Fibroblast of gingiva (primary cell): ENCODE measurements around the gene FAM72A.
"Not testable (repeated sequence)": the region's sequence is repeated elsewhere in the genome, so short reads cannot be mapped to it uniquely, and the experiment has no call there.

ENCODE experiments used
- DNase-seq: peaks from one replicate; pipeline ENCODE4 v3.0.0-alpha.2; 2011; ENCODE audit warnings: low read depth

FAM72A gene

DNA sequence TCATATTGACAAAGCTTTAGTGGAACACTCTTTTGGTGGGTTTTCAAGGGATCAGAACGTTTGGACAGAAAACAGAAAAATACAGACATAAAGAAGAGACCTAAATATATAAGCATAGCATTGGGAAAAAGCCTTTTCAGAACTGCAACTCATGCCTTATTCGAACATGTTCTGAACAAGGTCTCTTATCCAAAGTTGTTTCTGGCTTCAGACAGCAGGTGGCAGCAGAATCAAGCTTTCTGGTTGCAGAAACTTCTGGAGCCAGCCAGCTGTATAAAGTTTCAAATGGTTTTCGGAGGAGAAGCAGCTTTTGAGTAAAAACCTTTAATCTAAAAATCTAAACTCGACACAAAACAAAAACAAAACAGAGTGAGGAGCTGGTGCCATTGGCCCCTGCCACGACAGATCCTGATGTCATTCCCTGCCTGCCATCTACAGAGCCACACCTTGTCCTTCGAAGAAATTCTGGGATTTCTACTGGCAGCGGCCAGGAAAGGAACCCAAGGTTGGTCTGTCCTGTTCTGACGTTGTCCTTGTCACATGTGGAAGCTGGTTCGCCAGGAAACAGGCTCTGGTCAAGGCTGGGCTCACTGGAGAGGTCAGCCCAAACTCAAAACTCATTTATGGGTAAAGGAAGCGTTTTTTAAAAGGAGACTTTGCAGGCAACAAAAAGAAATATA is 35.1 kb downstream of the FAM72A start:
- not testable (repeated sequence) for DNase-seq

DNA sequence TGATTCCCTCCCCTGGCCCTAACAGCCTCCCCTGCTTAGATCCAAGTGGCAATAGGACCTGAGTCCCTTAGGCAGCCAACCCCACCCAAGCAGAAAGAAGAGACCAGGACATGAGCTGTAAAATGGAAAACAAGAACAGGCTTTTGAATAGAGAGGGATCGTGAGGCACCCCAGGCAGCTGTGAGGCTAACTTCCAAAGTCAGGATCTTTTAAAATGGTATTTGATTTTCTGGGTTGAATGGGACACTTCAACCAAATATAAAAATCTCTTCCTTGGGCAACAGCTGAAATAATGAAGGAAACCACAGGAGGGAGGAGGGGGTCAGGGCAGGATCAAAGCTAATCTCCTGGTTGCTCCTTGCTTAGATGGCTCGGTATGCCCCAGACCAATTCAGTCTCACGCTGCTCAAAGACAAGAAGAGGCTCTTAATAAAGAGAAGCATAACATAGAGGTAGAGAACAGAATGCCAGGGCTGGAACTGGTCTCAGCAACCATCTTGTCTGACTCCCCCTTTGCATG is 56.8 kb downstream of the FAM72A start:
- DNase-seq = no peak

DNA sequence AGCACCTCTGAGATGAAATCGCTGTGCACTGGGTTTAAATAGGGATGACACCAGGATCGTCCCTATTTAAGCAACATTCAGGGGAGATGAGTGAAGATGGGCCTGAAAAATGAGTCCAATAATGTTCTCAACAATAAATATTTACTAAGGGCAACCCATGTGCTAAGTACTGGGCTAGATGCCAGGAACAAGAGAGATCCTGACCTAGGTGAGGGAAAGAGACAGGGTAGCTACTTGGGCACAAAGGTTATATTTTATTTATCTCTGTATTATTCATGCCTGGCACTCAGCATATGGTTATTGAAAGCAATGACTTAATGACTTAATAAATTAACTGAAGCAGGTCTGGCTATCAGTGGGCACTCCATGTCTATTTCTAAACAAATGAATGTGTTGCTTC is 58.0 kb downstream of the FAM72A start:
- DNase-seq = no peak

DNA sequence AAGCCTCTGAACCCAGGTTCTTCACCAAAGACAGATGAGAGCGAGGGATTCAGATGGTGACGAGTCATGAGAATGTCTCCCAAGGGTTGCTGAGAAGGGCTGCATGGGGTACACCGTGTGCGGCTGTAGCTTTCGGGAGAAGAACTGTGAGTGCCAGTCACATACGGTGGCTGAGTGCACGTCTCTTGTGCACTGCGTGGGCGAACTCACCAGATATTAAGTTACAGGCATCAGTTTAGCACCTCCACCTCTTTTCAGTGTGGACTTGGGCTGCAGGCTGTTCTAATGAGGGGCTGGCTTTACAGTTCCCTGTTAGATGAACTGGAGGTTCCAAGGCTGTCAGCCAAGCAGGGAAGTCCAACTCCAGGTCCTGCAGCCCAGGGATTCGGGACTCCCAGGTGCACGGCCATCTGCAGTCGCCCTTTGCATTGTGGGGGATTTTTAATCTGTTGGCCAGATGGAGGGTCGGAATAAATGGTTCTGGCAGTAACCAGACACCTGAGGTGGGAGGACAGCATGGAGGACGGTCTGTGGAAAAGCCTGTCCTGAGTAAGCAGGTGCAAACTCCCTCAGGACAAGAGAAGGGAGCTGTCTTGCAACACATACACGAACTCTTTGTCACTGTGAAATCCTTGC is 59.0 kb downstream of the FAM72A start:
- DNase-seq = no peak

DNA sequence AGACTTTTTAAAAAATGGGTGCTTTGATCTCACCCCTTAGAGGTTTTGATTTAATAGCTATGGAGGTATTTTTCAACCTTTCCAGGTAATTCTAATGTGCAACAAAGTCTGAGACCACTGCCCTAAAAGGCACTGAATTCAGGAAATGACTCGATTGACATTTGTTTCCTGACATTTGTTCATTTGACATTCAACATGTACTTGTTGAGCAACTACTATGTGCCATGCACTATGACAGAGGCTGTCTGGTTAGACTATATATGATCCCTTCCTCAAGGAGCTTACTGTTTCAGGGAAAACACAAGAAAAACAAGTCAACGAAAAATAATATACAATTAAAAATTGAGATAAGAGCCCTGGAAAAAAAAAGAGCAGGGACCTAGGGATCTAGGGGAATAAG is 59.9 kb downstream of the FAM72A start:
- no peak for DNase-seq

DNA sequence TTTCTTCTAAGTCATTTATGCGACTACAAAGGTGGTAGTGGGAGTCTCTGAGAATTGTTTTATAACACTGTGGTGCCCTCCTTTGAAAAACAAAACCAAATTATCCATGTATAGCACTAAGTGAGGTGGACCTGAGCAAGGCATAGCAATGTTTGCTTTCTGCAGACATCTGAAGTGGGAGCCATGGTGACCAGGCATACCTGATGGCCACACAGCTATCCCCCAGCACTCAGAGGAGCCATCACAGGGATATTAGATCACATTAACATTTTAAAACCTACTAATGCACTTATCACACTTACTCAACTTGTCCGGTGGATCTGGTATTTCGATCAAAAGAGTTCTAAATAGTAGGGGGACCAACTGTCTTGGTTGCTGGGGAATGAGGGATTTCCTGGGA is 60.6 kb downstream of the FAM72A start:
- no peak for DNase-seq

DNA sequence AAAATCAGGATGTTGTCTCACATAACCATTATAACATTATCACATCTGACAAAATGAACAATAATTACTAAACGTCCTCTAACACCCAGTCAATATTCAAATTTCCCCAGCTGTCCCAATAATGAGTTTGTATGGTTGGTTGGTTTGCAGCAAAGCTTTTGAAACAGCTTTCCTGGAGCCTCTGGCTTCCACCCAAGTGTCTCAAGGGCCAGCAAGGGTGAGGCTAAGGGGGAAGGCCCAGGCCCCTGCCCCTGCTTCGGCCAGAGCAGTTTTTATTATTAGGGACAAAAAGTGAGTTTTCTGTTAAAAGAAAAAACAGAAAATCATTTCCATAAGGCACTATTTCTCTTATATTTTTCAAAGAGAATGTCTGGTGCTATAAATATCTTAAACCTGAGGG is 66.4 kb downstream of the FAM72A start:
- DNase-seq = no peak
